ENCODE data around the gene MRPS26.
"Not testable (repeated sequence)": the region's sequence is repeated elsewhere in the genome, so short reads cannot be mapped to it uniquely, and the experiment has no call there.

Gene MRPS26

DNA sequence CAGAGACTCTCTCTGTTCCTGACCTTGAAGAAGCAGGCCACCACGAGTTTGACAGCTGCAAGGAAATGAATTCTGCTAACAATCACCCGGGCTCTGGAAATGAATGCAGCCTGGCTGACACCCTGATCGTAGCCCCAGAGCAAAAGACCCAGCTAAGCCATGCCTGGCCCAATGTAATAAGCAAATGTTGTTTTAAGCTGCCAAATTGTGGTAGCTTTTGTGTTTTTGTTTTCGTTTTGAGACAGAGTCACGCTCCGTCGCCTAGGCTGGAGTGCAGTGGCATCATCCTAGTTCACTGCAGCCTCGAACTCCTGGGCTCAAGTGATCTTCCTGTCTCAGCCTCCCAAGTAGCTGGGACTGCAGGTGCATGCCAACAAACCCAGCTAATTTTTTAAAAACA, 22.2 kb downstream of the MRPS26 start:
- no peaks in the 10 kb centered on the region for H3K36me3 ChIP-seq (ENCODE audit: control insufficient read depth, insufficient read depth, low read length)
- no peak overlapping the region for H3K27ac ChIP-seq (ENCODE audit: low read depth, low read length)
- H3K9ac ChIP-seq (ENCODE audit: low read length): no peak overlapping the region
- H3K9me3 ChIP-seq (ENCODE audit: control insufficient read depth, insufficient read depth, low read depth, low read length): no peaks in the 10 kb centered on the region
- no peak overlapping the region for H3K4me3 ChIP-seq (ENCODE audit: low read depth, low read length)
- peaks cover 25% of the 10 kb centered on the region for H3K27me3 ChIP-seq (ENCODE audit: control insufficient read depth, insufficient read depth, low read length)
- H3K4me1 ChIP-seq (ENCODE audit: control insufficient read depth, insufficient read depth, low read length): peaks cover 5% of the 10 kb centered on the region

DNA sequence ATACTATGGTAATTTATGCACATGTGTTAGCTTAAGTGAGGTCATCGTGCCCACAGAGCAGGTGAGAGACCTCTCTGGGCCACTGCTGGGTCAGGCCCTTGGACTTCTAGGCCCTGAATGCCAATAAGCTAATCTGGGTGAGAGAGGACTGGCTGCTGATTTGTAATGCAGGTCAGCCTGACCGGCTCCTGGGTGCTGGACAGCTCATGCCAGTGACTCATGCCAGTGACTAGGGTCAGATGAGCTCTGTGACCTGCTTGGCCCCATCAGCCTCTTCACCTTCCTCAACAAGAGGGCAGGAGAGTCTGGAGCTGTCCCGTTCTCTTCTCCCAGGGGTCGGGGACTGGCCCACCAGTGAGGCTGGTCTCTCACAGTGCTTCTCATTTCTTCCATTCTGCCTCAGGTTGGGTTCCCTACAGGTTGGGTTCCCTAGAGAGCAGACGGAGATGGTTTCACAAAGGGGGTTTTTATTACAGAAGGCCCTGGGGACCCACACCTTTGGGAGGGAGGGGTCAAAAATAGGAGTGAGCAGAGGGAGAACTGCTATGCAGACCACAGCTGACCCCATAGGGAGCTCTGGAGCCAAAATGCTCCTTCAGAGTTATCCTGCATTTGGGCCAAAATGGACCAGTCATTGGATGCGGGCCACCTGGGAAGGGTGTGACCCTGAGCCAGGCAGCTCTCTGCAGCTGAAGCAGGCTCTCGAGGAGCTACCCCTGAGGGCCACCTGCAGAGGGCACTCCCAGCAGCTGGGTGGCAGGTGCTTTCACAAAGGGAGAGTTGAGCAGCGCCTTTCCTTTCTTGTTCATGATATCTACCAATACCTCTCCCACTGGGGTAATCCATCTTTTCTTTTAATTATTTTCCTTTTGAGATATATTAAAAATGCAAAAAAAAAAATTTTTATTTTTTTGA, 23.4 kb downstream of the MRPS26 start:
- Histone ChIP-seq H3K27me3 (ENCODE audit: control insufficient read depth, insufficient read depth, low read length) (peaks cover 28% of the 10 kb centered on the region), H3K36me3 (ENCODE audit: control insufficient read depth, insufficient read depth, low read length) (no peaks in the 10 kb centered on the region), H3K9me3 (ENCODE audit: control insufficient read depth, insufficient read depth, low read depth, low read length) (no peaks in the 10 kb centered on the region; the same call in 1 of the 2 replicates), H3K4me3 (ENCODE audit: low read depth, low read length) (no peak overlapping the region), H3K4me1 (ENCODE audit: control insufficient read depth, insufficient read depth, low read length) (peaks cover 5% of the 10 kb centered on the region), H3K27ac (ENCODE audit: low read depth, low read length) (no peak overlapping the region), H3K9ac (ENCODE audit: low read length) (no peak overlapping the region)

GRCh38 chr20:3070725-3071124, 24.9 kb downstream of the MRPS26 start:
- Histone ChIP-seq H3K4me3 (ENCODE audit: low read depth, low read length) (no peak overlapping the region), H3K27ac (ENCODE audit: low read depth, low read length) (no peak overlapping the region), H3K4me1 (ENCODE audit: control insufficient read depth, insufficient read depth, low read length) (peaks cover 5% of the 10 kb centered on the region), H3K9ac (ENCODE audit: low read length) (no peak overlapping the region), H3K27me3 (ENCODE audit: control insufficient read depth, insufficient read depth, low read length) (peaks cover 28% of the 10 kb centered on the region), H3K36me3 (ENCODE audit: control insufficient read depth, insufficient read depth, low read length) (no peaks in the 10 kb centered on the region), H3K9me3 (ENCODE audit: control insufficient read depth, insufficient read depth, low read depth, low read length) (no peaks in the 10 kb centered on the region; the same call in 1 of the 2 replicates)

GRCh38 chr20:3071266-3071609, 25.4 kb downstream of the MRPS26 start:
- Histone ChIP-seq H3K4me1 (ENCODE audit: control insufficient read depth, insufficient read depth, low read length) (peaks cover 5% of the 10 kb centered on the region), H3K4me3 (ENCODE audit: low read depth, low read length) (peak overlapping the region; percentile 43; the same call in 1 of the 2 replicates), H3K27ac (ENCODE audit: low read depth, low read length) (no peak overlapping the region), H3K36me3 (ENCODE audit: control insufficient read depth, insufficient read depth, low read length) (no peaks in the 10 kb centered on the region), H3K9me3 (ENCODE audit: control insufficient read depth, insufficient read depth, low read depth, low read length) (no peaks in the 10 kb centered on the region; the same call in 1 of the 2 replicates), H3K27me3 (ENCODE audit: control insufficient read depth, insufficient read depth, low read length) (peaks cover 28% of the 10 kb centered on the region), H3K9ac (ENCODE audit: low read length) (no peak overlapping the region)

DNA sequence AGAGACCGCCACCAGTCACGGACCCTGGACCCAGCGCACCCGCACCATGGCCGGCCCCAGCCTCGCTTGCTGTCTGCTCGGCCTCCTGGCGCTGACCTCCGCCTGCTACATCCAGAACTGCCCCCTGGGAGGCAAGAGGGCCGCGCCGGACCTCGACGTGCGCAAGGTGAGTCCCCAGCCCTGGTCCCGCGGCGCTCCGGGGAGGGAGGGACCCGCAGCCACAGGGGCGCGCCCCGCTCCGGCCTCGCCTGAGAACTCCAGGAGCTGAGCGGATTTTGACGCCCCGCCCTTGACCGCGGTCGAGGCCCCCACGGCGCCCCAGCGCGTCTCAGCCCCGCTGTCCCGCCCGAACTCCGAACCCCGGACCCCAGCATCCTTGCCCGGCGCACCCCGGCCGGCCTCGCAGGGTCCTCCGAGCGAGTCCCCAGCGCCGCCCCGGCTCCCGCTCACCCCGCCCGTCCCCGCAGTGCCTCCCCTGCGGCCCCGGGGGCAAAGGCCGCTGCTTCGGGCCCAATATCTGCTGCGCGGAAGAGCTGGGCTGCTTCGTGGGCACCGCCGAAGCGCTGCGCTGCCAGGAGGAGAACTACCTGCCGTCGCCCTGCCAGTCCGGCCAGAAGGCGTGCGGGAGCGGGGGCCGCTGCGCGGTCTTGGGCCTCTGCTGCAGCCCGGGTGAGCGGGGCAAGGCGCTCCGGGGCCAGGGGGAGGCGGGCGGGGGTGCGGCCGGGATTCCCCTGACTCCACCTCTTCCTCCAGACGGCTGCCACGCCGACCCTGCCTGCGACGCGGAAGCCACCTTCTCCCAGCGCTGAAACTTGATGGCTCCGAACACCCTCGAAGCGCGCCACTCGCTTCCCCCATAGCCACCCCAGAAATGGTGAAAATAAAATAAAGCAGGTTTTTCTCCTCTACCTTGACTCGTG, 26.0 kb downstream of the MRPS26 start, which contains the start of gene OXT:
OXT (plus strand) TSS at position 11 of the 920 bp plus-strand sequence; CDS start at position 47, 36 bp downstream.
- no peaks in the 10 kb centered on the region; the same call in 1 of the 2 replicates for H3K9me3 ChIP-seq (ENCODE audit: control insufficient read depth, insufficient read depth, low read depth, low read length)
- peaks cover 5% of the 10 kb centered on the region for H3K4me1 ChIP-seq (ENCODE audit: control insufficient read depth, insufficient read depth, low read length)
- H3K4me3 ChIP-seq (ENCODE audit: low read depth, low read length): peak within 1 kb of the TSS; percentile 43
- H3K27me3 ChIP-seq (ENCODE audit: control insufficient read depth, insufficient read depth, low read length): peaks cover 28% of the 10 kb centered on the region
- no peaks in the 10 kb centered on the region for H3K36me3 ChIP-seq (ENCODE audit: control insufficient read depth, insufficient read depth, low read length)
- H3K27ac ChIP-seq (ENCODE audit: low read depth, low read length): no peak within 1 kb of the TSS
- no peak within 1 kb of the TSS for H3K9ac ChIP-seq (ENCODE audit: low read length)

DNA sequence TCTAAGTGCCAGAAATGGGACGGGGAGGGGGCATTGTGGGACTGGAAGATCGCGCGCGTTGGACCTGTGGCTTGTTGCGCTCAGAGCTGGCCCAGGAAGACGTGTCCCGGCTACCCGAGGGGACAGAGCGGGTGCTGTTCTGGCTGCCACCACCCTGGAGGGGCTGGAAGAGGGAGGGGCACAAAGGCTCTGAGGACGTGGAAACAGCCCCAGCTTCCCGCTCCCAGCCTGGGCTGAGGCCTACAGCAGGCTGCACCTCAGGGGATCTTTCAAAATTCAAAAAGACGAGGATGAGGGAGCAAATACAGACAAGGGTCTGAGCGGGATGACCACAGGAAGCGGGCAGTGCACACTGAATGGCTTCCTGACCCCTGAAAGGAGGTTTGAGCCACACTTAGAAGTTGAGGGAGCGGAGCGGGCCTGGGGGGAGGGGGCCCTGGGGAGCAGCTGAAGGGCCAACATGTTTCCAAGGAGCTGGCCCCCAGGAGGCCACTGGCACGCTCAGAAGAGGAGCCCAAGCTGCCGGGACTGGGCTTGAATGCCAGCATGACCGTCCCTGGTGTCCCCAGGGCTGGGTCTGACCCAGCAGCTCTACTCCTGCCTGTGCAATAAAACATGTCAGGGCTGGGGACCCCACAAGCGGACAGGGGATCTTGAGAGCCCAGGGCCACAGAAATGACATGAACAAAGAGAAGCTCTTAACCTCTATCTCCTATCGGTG, 26.8 kb downstream of the MRPS26 start:
- no peaks in the 10 kb centered on the region for H3K36me3 ChIP-seq (ENCODE audit: control insufficient read depth, insufficient read depth, low read length)
- peaks cover 28% of the 10 kb centered on the region for H3K27me3 ChIP-seq (ENCODE audit: control insufficient read depth, insufficient read depth, low read length)
- no peak overlapping the region for H3K27ac ChIP-seq (ENCODE audit: low read depth, low read length)
- H3K9ac ChIP-seq (ENCODE audit: low read length): no peak overlapping the region
- no peaks in the 10 kb centered on the region; the same call in 1 of the 2 replicates for H3K9me3 ChIP-seq (ENCODE audit: control insufficient read depth, insufficient read depth, low read depth, low read length)
- H3K4me3 ChIP-seq (ENCODE audit: low read depth, low read length): peak overlapping the region; percentile 43; the same call in 1 of the 2 replicates
- peaks cover 5% of the 10 kb centered on the region for H3K4me1 ChIP-seq (ENCODE audit: control insufficient read depth, insufficient read depth, low read length)

- not testable (repeated sequence) for H3K4me3 ChIP-seq (ENCODE audit: low read depth, low read length); H3K4me1 ChIP-seq (ENCODE audit: control insufficient read depth, insufficient read depth, low read length); H3K36me3 ChIP-seq (ENCODE audit: control insufficient read depth, insufficient read depth, low read length); H3K27ac ChIP-seq (ENCODE audit: low read depth, low read length); H3K9me3 ChIP-seq (ENCODE audit: control insufficient read depth, insufficient read depth, low read depth, low read length); H3K9ac ChIP-seq (ENCODE audit: low read length)
- peaks cover 28% of the 10 kb centered on the region for H3K27me3 ChIP-seq (ENCODE audit: control insufficient read depth, insufficient read depth, low read length)
Measured at GRCh38 chr20:3073251-3073643, 27.4 kb downstream of the MRPS26 start.

GRCh38 chr20:3074812-3075211, 29.0 kb downstream of the MRPS26 start:
- Histone ChIP-seq H3K4me3 (ENCODE audit: low read depth, low read length) (no peak overlapping the region), H3K9me3 (ENCODE audit: control insufficient read depth, insufficient read depth, low read depth, low read length) (no peaks in the 10 kb centered on the region; the same call in 1 of the 2 replicates), H3K4me1 (ENCODE audit: control insufficient read depth, insufficient read depth, low read length) (peaks cover 5% of the 10 kb centered on the region), H3K27me3 (ENCODE audit: control insufficient read depth, insufficient read depth, low read length) (peaks cover 32% of the 10 kb centered on the region), H3K9ac (ENCODE audit: low read length) (no peak overlapping the region), H3K27ac (ENCODE audit: low read depth, low read length) (no peak overlapping the region), H3K36me3 (ENCODE audit: control insufficient read depth, insufficient read depth, low read length) (no peaks in the 10 kb centered on the region)

- peaks cover 32% of the 10 kb centered on the region for H3K27me3 ChIP-seq (ENCODE audit: control insufficient read depth, insufficient read depth, low read length)
- H3K9ac ChIP-seq (ENCODE audit: low read length); H3K4me1 ChIP-seq (ENCODE audit: control insufficient read depth, insufficient read depth, low read length); H3K9me3 ChIP-seq (ENCODE audit: control insufficient read depth, insufficient read depth, low read depth, low read length); H3K27ac ChIP-seq (ENCODE audit: low read depth, low read length); H3K36me3 ChIP-seq (ENCODE audit: control insufficient read depth, insufficient read depth, low read length); H3K4me3 ChIP-seq (ENCODE audit: low read depth, low read length): not testable (repeated sequence)
Measured at GRCh38 chr20:3075315-3075714, 29.5 kb downstream of the MRPS26 start.

DNA sequence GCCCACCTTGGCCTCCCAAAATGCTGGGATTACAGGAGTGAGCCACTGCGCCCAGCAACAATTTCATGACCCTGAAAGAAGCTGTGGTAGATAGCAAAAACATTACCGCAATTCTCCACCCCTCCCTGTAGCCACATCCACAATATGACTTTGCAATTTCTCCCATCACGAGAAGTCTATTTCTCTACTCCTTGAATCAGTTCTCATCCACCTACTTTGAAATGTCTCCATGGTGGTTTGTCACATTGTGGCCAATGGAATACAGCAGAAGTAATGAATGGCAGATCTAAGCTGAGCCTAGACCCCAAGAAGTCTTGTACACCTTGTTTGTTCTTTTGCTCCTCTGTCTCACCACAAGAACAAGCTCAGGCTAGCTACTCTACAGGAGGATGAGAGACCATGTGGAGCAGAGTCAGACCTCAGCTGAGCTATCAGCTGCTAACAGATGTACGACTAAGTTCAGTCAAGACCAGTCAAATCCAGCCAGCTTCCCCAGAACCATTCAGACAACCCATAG, 31.8 kb downstream of the MRPS26 start:
- H3K27me3 ChIP-seq (ENCODE audit: control insufficient read depth, insufficient read depth, low read length): peaks cover 34% of the 10 kb centered on the region
- no peak overlapping the region for H3K27ac ChIP-seq (ENCODE audit: low read depth, low read length)
- no peak overlapping the region for H3K9ac ChIP-seq (ENCODE audit: low read length)
- H3K9me3 ChIP-seq (ENCODE audit: control insufficient read depth, insufficient read depth, low read depth, low read length): no peaks in the 10 kb centered on the region; the same call in 1 of the 2 replicates
- no peaks in the 10 kb centered on the region for H3K36me3 ChIP-seq (ENCODE audit: control insufficient read depth, insufficient read depth, low read length)
- peaks cover 3% of the 10 kb centered on the region for H3K4me1 ChIP-seq (ENCODE audit: control insufficient read depth, insufficient read depth, low read length)
- no peak overlapping the region for H3K4me3 ChIP-seq (ENCODE audit: low read depth, low read length)

All from HUES6 (cell line).